Adrenal gland (tissue), 19 donors: ENCODE measurements around the gene YWHAQ. TPM values are rescaled to one million over a fixed set of nuclear protein-coding genes. Genes with fewer than 3 reads are reported as not detected.

Source experiments
- DNase-seq, 7 donors: peaks; one replicate each; pipeline ENCODE4 v3.0.0-alpha.2; 2019 to 2020
- H3K27ac ChIP-seq, 5 donors: fragments of 200-600 bp; sonication (generic) in 4 of 5; 1 replicate in 3 of 5; 2 replicates in 2 of 5; pipeline versions ENCODE4 v1.5.1 to v1.8.0; 2016 to 2020; ENCODE audit warnings: mild to moderate bottlenecking in 1 of 5
- H3K27me3 ChIP-seq: fragments of 200-600 bp; 2 replicates; pipeline ENCODE4 v1.8.0; 2021
- H3K36me3 ChIP-seq, 2 donors: fragments of 200-600 bp; replicated peaks in 1 of 2; 1 replicate in 1 of 2; 2 replicates in 1 of 2; pipeline versions ENCODE4 v1.5.1 to v1.8.0; 2018 to 2022
- H3K4me1 ChIP-seq, 2 donors: fragments of 200-600 bp; replicated peaks in 1 of 2; 1 replicate in 1 of 2; 2 replicates in 1 of 2; pipeline versions ENCODE4 v1.5.1 to v1.8.0; 2018 to 2021
- H3K4me3 ChIP-seq, 4 donors: fragments of 200-600 bp; sonication (generic) in 3 of 4; one replicate each; pipeline ENCODE4 v1.5.1; 2016 to 2018
- H3K9me3 ChIP-seq, 3 donors: fragments of 200-600 bp; sonication (generic) in 1 of 3; replicated peaks in 1 of 3; 1 replicate in 2 of 3; 2 replicates in 1 of 3; pipeline versions ENCODE4 v1.5.1 to v1.8.0; 2016 to 2021
- POLR2A ChIP-seq, 2 donors: fragments of 450-650 bp; IDR thresholded peaks; one replicate each; pipeline ENCODE4 v1.6.1; 2017; ENCODE audit warnings: antibody characterized with exemption in 2 of 2, mild to moderate bottlenecking in 2 of 2, moderate library complexity in 1 of 2
- WGBS, 4 donors: extraction: QIAGEN DNeasy Blood & Tissue Kit in 2 of 4; methylation state at CpG; one replicate each; pipeline versions ENCODE4 v1.1.5 to v1.1.7; 2013 to 2017; 5-methylcytosine and 5-hydroxymethylcytosine counted together
- intact Hi-C, 2 donors: fragments of 100-400 bp; cut with DNase I; formaldehyde crosslinking; loops; one replicate each; pipeline versions ENCODE4 v1.14.1 to v1.15.0; 2022 to 2023
- long read RNA-seq, 10 donors: library from polyadenylated mRNA in 3 of 10; unstranded in 2 of 10; stranded (forward) in 1 of 10; transcript quantifications; one replicate each; pipeline ENCODE4 v2.0.0 and lab custom pipeline, GENCODE V29; 2021 to 2026
- polyA plus RNA-seq, 3 donors: library from polyadenylated mRNA; stranded (reverse); fragments of 200-250 nt in 2 of 3; fragments of 350-450 nt in 1 of 3; fragmentation: Illumina TruSeq in 1 of 3; extraction: RNeasy Lipid Tissue Mini Kit (QIAGEN cat#74804) in 1 of 3; gene quantifications; one replicate each; pipeline ENCODE4 v1.2.3, GENCODE V29; 2013 to 2014
- total RNA-seq, 9 donors: library from RNA; depleted of rRNA in 4 of 9; stranded (reverse); fragments of >200 nt in 4 of 9; fragments of 120-200 nt in 1 of 9; fragmentation: NEBNext Ultra II Directional in 1 of 9; extraction: Animal tissue kit (Norgen Biotek cat#: 25700) in 1 of 9; gene quantifications; one replicate each; pipeline versions ENCODE4 v1.1.0 to v1.2.4, GENCODE V29; 2013 to 2023
- TF ChIP-seq, protein P1 (sequence below), 6 experiments: fragments of 450-650 bp in 4 of 6; fragments of 200-600 bp in 2 of 6; sonication (generic) in 1 of 6; IDR thresholded peaks; 1 replicate in 5 of 6; 2 replicates in 1 of 6; pipeline versions ENCODE4 v1.5.1 to v1.8.0; 2016 to 2021; ENCODE audit warnings: antibody characterized with exemption in 6 of 6, mild to moderate bottlenecking in 2 of 6, moderate library complexity in 1 of 6
- donor health status: healthy with polysubstance abuse.
- donor health status: Bipolar disorder and iron deficiency.
- donor health status: DM: yes; HTN: yes; CAD: no.
- donor health status: DM: no; HTN: no; CAD: no.
- donor health status: DM: no; HTN: no; CAD: no.
- donor health status: DM: yes; HTN: yes; CAD: no.

YWHAQ gene
- total RNA-seq (100 to 1,000 TPM; 157 to 296 (median 250) TPM), polyA plus RNA-seq (100 to 1,000 TPM in 1 of 3 donors, 10 to 100 TPM in 2; 74.1 to 477 (median 87.7) TPM)
- long read RNA-seq, donor 1, transcript YWHAQ-202 (5 exons, 2,216 nt), result major isoform, 91 of 182 reads
- long read RNA-seq, donor 1, transcript YWHAQ-201 (6 exons, 2,208 nt), result minor isoform, 74 of 182 reads
- long read RNA-seq, donor 1, partial matches to known transcripts, result 17 of 182 reads
- long read RNA-seq, donor 1, other reads (novel, unspliced or antisense), result 0 of 182 reads
- long read RNA-seq, donor 2, transcript YWHAQ-202 (5 exons, 2,216 nt), result major isoform, 53 of 113 reads
- long read RNA-seq, donor 2, transcript YWHAQ-201 (6 exons, 2,208 nt), result minor isoform, 47 of 113 reads
- long read RNA-seq, donor 2, partial matches to known transcripts, result 13 of 113 reads
- long read RNA-seq, donor 2, other reads (novel, unspliced or antisense), result 0 of 113 reads
- long read RNA-seq, donor 3, transcript YWHAQ-202 (5 exons, 2,216 nt), result major isoform, 75 of 154 reads
- long read RNA-seq, donor 3, transcript YWHAQ-201 (6 exons, 2,208 nt), result minor isoform, 74 of 154 reads
- long read RNA-seq, donor 3, partial matches to known transcripts, result 5 of 154 reads
- long read RNA-seq, donor 3, other reads (novel, unspliced or antisense), result 0 of 154 reads
- long read RNA-seq, donor 4, transcript YWHAQ-201 (6 exons, 2,208 nt), result major isoform, 99 of 184 reads
- long read RNA-seq, donor 4, transcript YWHAQ-202 (5 exons, 2,216 nt), result minor isoform, 72 of 184 reads
- long read RNA-seq, donor 4, partial matches to known transcripts, result 7 of 184 reads
- long read RNA-seq, donor 4, other reads (novel, unspliced or antisense), result 6 of 184 reads
- long read RNA-seq, donor 5, transcript YWHAQ-202 (5 exons, 2,216 nt), result minor isoform, 196 of 508 reads
- long read RNA-seq, donor 5, transcript YWHAQ-201 (6 exons, 2,208 nt), result major isoform, 307 of 508 reads
- long read RNA-seq, donor 5, partial matches to known transcripts, result 2 of 508 reads
- long read RNA-seq, donor 5, other reads (novel, unspliced or antisense), result 3 of 508 reads
- long read RNA-seq, donor 6, transcript YWHAQ-201 (6 exons, 2,208 nt), result major isoform, 68 of 127 reads
- long read RNA-seq, donor 6, transcript YWHAQ-202 (5 exons, 2,216 nt), result minor isoform, 52 of 127 reads
- long read RNA-seq, donor 6, partial matches to known transcripts, result 5 of 127 reads
- long read RNA-seq, donor 6, other reads (novel, unspliced or antisense), result 2 of 127 reads
- long read RNA-seq, donor 7, transcript YWHAQ-201 (6 exons, 2,208 nt), result major isoform, 28 of 71 reads
- long read RNA-seq, donor 7, transcript YWHAQ-202 (5 exons, 2,216 nt), result minor isoform, 26 of 71 reads
- long read RNA-seq, donor 7, partial matches to known transcripts, result 17 of 71 reads
- long read RNA-seq, donor 7, other reads (novel, unspliced or antisense), result 0 of 71 reads
- long read RNA-seq, donor 8, transcript YWHAQ-202 (5 exons, 2,216 nt), result minor isoform, 75 of 218 reads
- long read RNA-seq, donor 8, transcript YWHAQ-201 (6 exons, 2,208 nt), result major isoform, 118 of 218 reads
- long read RNA-seq, donor 8, partial matches to known transcripts, result 25 of 218 reads
- long read RNA-seq, donor 8, other reads (novel, unspliced or antisense), result 0 of 218 reads
- long read RNA-seq, donor 9, transcript YWHAQ-202 (5 exons, 2,216 nt), result major isoform, 56 of 104 reads
- long read RNA-seq, donor 9, transcript YWHAQ-201 (6 exons, 2,208 nt), result minor isoform, 35 of 104 reads
- long read RNA-seq, donor 9, partial matches to known transcripts, result 13 of 104 reads
- long read RNA-seq, donor 9, other reads (novel, unspliced or antisense), result 0 of 104 reads
- long read RNA-seq, donor 10, transcript YWHAQ-202 (5 exons, 2,216 nt), result minor isoform, 31 of 83 reads
- long read RNA-seq, donor 10, transcript YWHAQ-201 (6 exons, 2,208 nt), result major isoform, 52 of 83 reads
- long read RNA-seq, donor 10, partial matches to known transcripts, result 0 of 83 reads
- long read RNA-seq, donor 10, other reads (novel, unspliced or antisense), result 0 of 83 reads

DNA sequence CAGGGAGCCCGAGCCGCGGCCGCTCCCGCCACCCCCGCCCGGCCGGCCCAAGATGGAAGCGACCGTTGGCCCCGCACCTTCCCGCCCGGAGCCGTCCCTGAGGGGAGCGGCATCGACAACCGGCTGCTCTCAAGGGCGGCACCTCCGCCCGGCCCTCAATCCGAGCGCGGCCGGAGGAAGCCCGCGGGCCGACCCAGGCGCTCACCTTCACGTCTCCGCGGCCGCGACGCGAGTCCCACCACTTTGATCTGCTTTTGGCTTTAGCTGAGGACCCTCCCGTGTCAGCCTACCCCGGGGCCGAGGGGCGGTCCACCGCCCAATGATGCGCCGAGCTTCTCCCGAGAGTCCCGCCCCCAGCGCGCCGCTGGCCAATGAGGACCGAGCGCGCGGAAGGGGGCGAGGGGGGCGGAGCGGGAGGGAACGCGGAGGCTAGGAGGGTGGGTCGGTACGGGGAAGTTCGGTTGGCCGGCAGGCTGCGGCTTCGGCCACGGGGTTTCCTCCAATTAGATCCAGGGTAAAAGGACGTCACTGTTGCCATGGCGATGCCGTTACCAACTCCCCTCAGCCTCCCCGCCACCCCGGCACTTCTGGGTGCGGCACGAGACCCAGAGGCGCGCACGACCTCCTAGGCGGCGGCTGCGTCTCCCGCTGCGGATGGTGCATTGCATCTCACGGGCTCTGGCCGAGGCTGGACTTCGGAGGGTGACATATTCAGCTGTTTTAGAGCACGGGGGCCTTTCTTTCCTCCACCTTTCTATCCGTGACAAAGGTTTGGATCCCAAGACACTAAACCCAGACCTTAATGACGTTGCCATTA is at the start of gene YWHAQ:
Gene YWHAQ, minus strand, starts transcription at position 262 of the 817 bp plus-strand sequence. CDS start 545 bp downstream, outside the sequence.
- H3K27me3 ChIP-seq, result no peaks in the 10 kb centered on the region
- peak; percentile 98 to 100 (median 99) for DNase-seq
- WGBS, 4 donors, result 0 to 1% (median 0%) methylated on average over 10 to 84 of the region's 84 CpGs
- intact Hi-C loops, result no loop called here
- peaks cover 17 to 38% of the 10 kb centered on the region in 2 donors for H3K4me1 ChIP-seq
- H3K4me3 ChIP-seq, result peak within 1 kb of the TSS; percentile 30 to 90 (median 58)
- peak within 1 kb of the TSS; percentile 79 to 98 (median 94) for H3K27ac ChIP-seq
- H3K36me3 ChIP-seq, result peaks cover 0 to 10% of the 10 kb centered on the region in 2 donors
- H3K9me3 ChIP-seq, result no peaks in the 10 kb centered on the region
- TF ChIP-seq POLR2A (IDR thresholded peaks at IDR 0.05), result peak; percentile 92 to 98
- TF ChIP-seq, protein P1, sequence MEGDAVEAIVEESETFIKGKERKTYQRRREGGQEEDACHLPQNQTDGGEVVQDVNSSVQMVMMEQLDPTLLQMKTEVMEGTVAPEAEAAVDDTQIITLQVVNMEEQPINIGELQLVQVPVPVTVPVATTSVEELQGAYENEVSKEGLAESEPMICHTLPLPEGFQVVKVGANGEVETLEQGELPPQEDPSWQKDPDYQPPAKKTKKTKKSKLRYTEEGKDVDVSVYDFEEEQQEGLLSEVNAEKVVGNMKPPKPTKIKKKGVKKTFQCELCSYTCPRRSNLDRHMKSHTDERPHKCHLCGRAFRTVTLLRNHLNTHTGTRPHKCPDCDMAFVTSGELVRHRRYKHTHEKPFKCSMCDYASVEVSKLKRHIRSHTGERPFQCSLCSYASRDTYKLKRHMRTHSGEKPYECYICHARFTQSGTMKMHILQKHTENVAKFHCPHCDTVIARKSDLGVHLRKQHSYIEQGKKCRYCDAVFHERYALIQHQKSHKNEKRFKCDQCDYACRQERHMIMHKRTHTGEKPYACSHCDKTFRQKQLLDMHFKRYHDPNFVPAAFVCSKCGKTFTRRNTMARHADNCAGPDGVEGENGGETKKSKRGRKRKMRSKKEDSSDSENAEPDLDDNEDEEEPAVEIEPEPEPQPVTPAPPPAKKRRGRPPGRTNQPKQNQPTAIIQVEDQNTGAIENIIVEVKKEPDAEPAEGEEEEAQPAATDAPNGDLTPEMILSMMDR (IDR thresholded peaks at IDR 0.05), result no peak

DNA sequence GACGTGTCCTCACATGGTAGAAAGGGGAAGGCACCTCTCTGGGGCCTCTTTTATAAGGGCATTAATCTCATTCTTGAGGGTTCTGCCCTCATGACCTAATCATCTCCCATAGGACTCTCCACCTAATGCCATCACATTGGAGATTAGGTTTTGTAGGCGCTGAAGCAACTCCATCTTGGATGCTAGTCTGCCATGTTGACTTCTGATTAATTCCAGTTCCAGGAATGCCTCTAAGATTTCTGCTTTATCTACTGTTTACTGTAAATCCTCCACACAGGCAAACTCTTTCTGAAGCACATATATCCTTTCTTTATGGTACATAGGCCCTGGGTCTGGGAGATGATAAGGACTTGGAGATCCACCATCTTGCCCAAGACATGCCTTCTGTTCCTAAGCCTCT is 49.3 kb upstream of the YWHAQ start:
- H3K36me3 ChIP-seq, result no peaks in the 10 kb centered on the region
- no peak overlapping the region for H3K27ac ChIP-seq

More for the DNA sequence above, 49.3 kb upstream of the YWHAQ start:
- TF ChIP-seq, protein P1 (IDR thresholded peaks at IDR 0.05), result no peak
- TF ChIP-seq POLR2A (IDR thresholded peaks at IDR 0.05), result no peak
- DNase-seq, result no peak
- Histone ChIP-seq H3K9me3 (no peaks in the 10 kb centered on the region), H3K4me3 (no peak overlapping the region), H3K27me3 (no peaks in the 10 kb centered on the region), H3K4me1 (no peaks in the 10 kb centered on the region)
- 96 to 100% (median 99%) methylated on average over 2 of the region's 2 CpGs for WGBS, 4 donors
- intact Hi-C loops, result no loop called here
